T-helper 22 cell (primary cell): ENCODE measurements around the gene FRMD4A.
"Not testable (repeated sequence)": the region's sequence is repeated elsewhere in the genome, so short reads cannot be mapped to it uniquely, and the experiment has no call there.

Experiments
- DNase-seq: peaks from one replicate; pipeline ENCODE4 v3.0.0-alpha.2; 2020; ENCODE audit warnings: low read depth

Gene FRMD4A

GRCh38 chr10:13848520-13849445 lies 481.9 kb downstream of the FRMD4A start:
- DNase-seq: no peak

- no peak for DNase-seq
Observed at GRCh38 chr10:13847201-13847631, 483.5 kb downstream of the FRMD4A start.

- no peak for DNase-seq
Observed at GRCh38 chr10:13845897-13846296, 484.8 kb downstream of the FRMD4A start.

GRCh38 chr10:13844651-13845050 lies 486.1 kb downstream of the FRMD4A start:
- no peak for DNase-seq

- DNase-seq: no peak
Observed at GRCh38 chr10:13842117-13842516, 488.6 kb downstream of the FRMD4A start.

- no peak for DNase-seq
Observed at GRCh38 chr10:13840036-13840435, 490.7 kb downstream of the FRMD4A start.

- no peak for DNase-seq
Observed at GRCh38 chr10:13839430-13839990, 491.2 kb downstream of the FRMD4A start.

GRCh38 chr10:13839030-13839429 lies 491.7 kb downstream of the FRMD4A start:
- no peak for DNase-seq

- DNase-seq: no peak
Observed at GRCh38 chr10:13837966-13838365, 492.8 kb downstream of the FRMD4A start.

GRCh38 chr10:13834581-13835286 lies 496.0 kb downstream of the FRMD4A start:
- DNase-seq: no peak

- DNase-seq: no peak
Observed at GRCh38 chr10:13831711-13832141, 499.0 kb downstream of the FRMD4A start.

- no peak for DNase-seq
Observed at GRCh38 chr10:13830385-13830784, 500.3 kb downstream of the FRMD4A start.

- DNase-seq: no peak
Observed at GRCh38 chr10:13829790-13830189, 500.9 kb downstream of the FRMD4A start.

- not testable (repeated sequence) for DNase-seq
Observed at GRCh38 chr10:13828284-13828683, 502.4 kb downstream of the FRMD4A start.

- no peak for DNase-seq
Observed at GRCh38 chr10:13827076-13827797, 503.5 kb downstream of the FRMD4A start.

- DNase-seq: no peak
Observed at GRCh38 chr10:13823709-13824405, 506.9 kb downstream of the FRMD4A start.

- DNase-seq: no peak
Observed at GRCh38 chr10:13823096-13823708, 507.5 kb downstream of the FRMD4A start.

- DNase-seq: no peak
Observed at GRCh38 chr10:13822490-13822889, 508.2 kb downstream of the FRMD4A start.

GRCh38 chr10:13820964-13821337 lies 509.8 kb downstream of the FRMD4A start:
- no peak for DNase-seq

- DNase-seq: no peak
Observed at GRCh38 chr10:13820119-13820963, 510.4 kb downstream of the FRMD4A start.
